Activated CD8-positive, alpha-beta memory T cell treated with anti-CD3 and anti-CD28 coated beads, Interleukin-2, amount 10 ng/mL, durations not matched to agents 7 days and 5 days (primary cell): ENCODE measurements around the gene VMP1. TPM values are rescaled to one million over a fixed set of nuclear protein-coding genes. Genes with fewer than 3 reads are reported as not detected.
A peak's percentile ranks its signal among the peaks of the same experiment; 100 is the strongest.
"Not testable (repeated sequence)": the region's sequence is repeated elsewhere in the genome, so short reads cannot be mapped to it uniquely, and the experiment has no call there.

Experiments used
- ATAC-seq: fragments of 150-1000 bp; cut with Tn5 transposase; one replicate; pipeline ENCODE4 v1.10.0; 2021; ENCODE audit warnings: moderate library complexity
- CTCF ChIA-PET: fragments of 350-600 bp; sonication (Branson Sonifier 250); formaldehyde crosslinking; loops from one replicate; lab custom pipeline; 2021; ENCODE audit warnings: antibody characterized with exemption; lab: Charles Lee
- DNase-seq: peaks from one replicate; pipeline ENCODE4 v3.0.0-alpha.2; 2020
- H3K27ac Mint-ChIP-seq: one replicate; pipeline ENCODE4 v1.8.0; 2021; ENCODE audit warnings: mild to moderate bottlenecking, mixed read lengths
- H3K27me3 Mint-ChIP-seq: one replicate; pipeline ENCODE4 v1.8.0; 2021; ENCODE audit warnings: mixed read lengths
- H3K36me3 Mint-ChIP-seq: one replicate; pipeline ENCODE4 v1.8.0; 2021; ENCODE audit warnings: mild to moderate bottlenecking, mixed read lengths
- H3K4me1 Mint-ChIP-seq: one replicate; pipeline ENCODE4 v1.8.0; 2021; ENCODE audit warnings: mixed read lengths
- H3K4me3 Mint-ChIP-seq: one replicate; pipeline ENCODE4 v1.8.0; 2021; ENCODE audit warnings: mild to moderate bottlenecking, moderate library complexity, mixed read lengths
- H3K9me3 Mint-ChIP-seq: one replicate; pipeline ENCODE4 v1.8.0; 2022; ENCODE audit warnings: low read depth, mixed read lengths
- total RNA-seq, 2 experiments: library from RNA; stranded (reverse); gene quantifications; one replicate each; pipeline ENCODE4 v1.2.3, GENCODE V29; 2021

Gene VMP1
- total RNA-seq, 2 experiments from 2014 or later = 279 to 396 TPM

GRCh38 chr17:59791603-59792457 is 84.4 kb downstream of the VMP1 start:
- Mint-ChIP-seq H3K27me3 (no peaks in the 10 kb centered on the region), H3K9me3 (no peaks in the 10 kb centered on the region), H3K36me3 (peaks cover 31% of the 10 kb centered on the region), H3K4me3 (no peak overlapping the region), H3K27ac (peak overlapping the region; percentile 32), H3K4me1 (peaks cover 45% of the 10 kb centered on the region)
- ATAC-seq = no peak
- DNase-seq = no peak
- CTCF ChIA-PET = interaction anchor here (0.6 to 1.3 kb wide), 2 partner anchors 26 to 30 kb away, joined by 3 to 4 read pairs; no protein-coding TSS in a partner anchor

GRCh38 chr17:59792458-59792823 is 85.0 kb downstream of the VMP1 start:
- not testable (repeated sequence) for ATAC-seq, DNase-seq, H3K9me3 Mint-ChIP-seq, H3K4me3 Mint-ChIP-seq, H3K27ac Mint-ChIP-seq, H3K27me3 Mint-ChIP-seq
- CTCF ChIA-PET = interaction anchor here (0.6 kb wide), 1 partner anchor 25 kb away, joined by 4 read pairs; no protein-coding TSS in a partner anchor
- peaks cover 32% of the 10 kb centered on the region for H3K36me3 Mint-ChIP-seq
- peaks cover 43% of the 10 kb centered on the region for H3K4me1 Mint-ChIP-seq

- Mint-ChIP-seq H3K4me3 (no peak overlapping the region), H3K9me3 (no peaks in the 10 kb centered on the region), H3K27me3 (no peaks in the 10 kb centered on the region), H3K27ac (no peak overlapping the region), H3K36me3 (peaks cover 36% of the 10 kb centered on the region), H3K4me1 (peaks cover 47% of the 10 kb centered on the region)
- ATAC-seq (no peak), DNase-seq (no peak)
- CTCF ChIA-PET = interaction anchor here (1.0 kb wide), 1 partner anchor 9 kb away, joined by 3 read pairs; no protein-coding TSS in a partner anchor
Observed at GRCh38 chr17:59793205-59793604, 85.8 kb downstream of the VMP1 start.

GRCh38 chr17:59796138-59796537 is 88.7 kb downstream of the VMP1 start:
- CTCF ChIA-PET = interaction anchor here (1.1 kb wide), 1 partner anchor 11 kb away, joined by 3 read pairs; no protein-coding TSS in a partner anchor
- H3K9me3 Mint-ChIP-seq = no peaks in the 10 kb centered on the region

GRCh38 chr17:59796785-59797205 is 89.3 kb downstream of the VMP1 start:
- H3K4me1 Mint-ChIP-seq = peaks cover 33% of the 10 kb centered on the region
- DNase-seq (no peak), ATAC-seq (no peak)
- no peak overlapping the region for H3K4me3 Mint-ChIP-seq
- no peaks in the 10 kb centered on the region for H3K9me3 Mint-ChIP-seq
- peaks cover 30% of the 10 kb centered on the region for H3K36me3 Mint-ChIP-seq
- CTCF ChIA-PET = interaction anchor here (1.1 kb wide), 1 partner anchor 11 kb away, joined by 3 read pairs; no protein-coding TSS in a partner anchor
- H3K27me3 Mint-ChIP-seq = no peaks in the 10 kb centered on the region
- H3K27ac Mint-ChIP-seq = no peak overlapping the region

More at GRCh38 chr17:59796138-59796537, 88.7 kb downstream of the VMP1 start:
- no peak for ATAC-seq
- Mint-ChIP-seq H3K27me3 (no peaks in the 10 kb centered on the region), H3K36me3 (peaks cover 32% of the 10 kb centered on the region), H3K27ac (peak overlapping the region; percentile 4), H3K4me3 (no peak overlapping the region), H3K4me1 (peaks cover 36% of the 10 kb centered on the region)
- DNase-seq = no peak

- no peaks in the 10 kb centered on the region for H3K27me3 Mint-ChIP-seq
- CTCF ChIA-PET = interaction anchor here (0.7 to 1.2 kb wide), 3 partner anchors 10 to 46 kb away, joined by 3 read pairs; no protein-coding TSS in a partner anchor
- H3K4me3 Mint-ChIP-seq = peak overlapping the region; percentile 20
Observed at GRCh38 chr17:59798111-59798510, 90.7 kb downstream of the VMP1 start.

GRCh38 chr17:59800530-59800942 is 93.1 kb downstream of the VMP1 start:
- H3K27ac Mint-ChIP-seq = no peak overlapping the region
- H3K4me1 Mint-ChIP-seq = peaks cover 34% of the 10 kb centered on the region
- H3K27me3 Mint-ChIP-seq = no peaks in the 10 kb centered on the region
- CTCF ChIA-PET = no interaction called here
- peaks cover 18% of the 10 kb centered on the region for H3K36me3 Mint-ChIP-seq
- peak; percentile 31 for ATAC-seq
- no peaks in the 10 kb centered on the region for H3K9me3 Mint-ChIP-seq
- H3K4me3 Mint-ChIP-seq = no peak overlapping the region
- DNase-seq = no peak

More at GRCh38 chr17:59798111-59798510, 90.7 kb downstream of the VMP1 start:
- Mint-ChIP-seq H3K36me3 (peaks cover 24% of the 10 kb centered on the region), H3K27ac (peak overlapping the region; percentile 56), H3K9me3 (no peaks in the 10 kb centered on the region), H3K4me1 (peaks cover 32% of the 10 kb centered on the region)
- ATAC-seq = peak; percentile 16
- DNase-seq = no peak

GRCh38 chr17:59802160-59802559 is 94.7 kb downstream of the VMP1 start:
- H3K27ac Mint-ChIP-seq = no peak overlapping the region
- CTCF ChIA-PET = interaction anchor here (0.6 to 1.0 kb wide), 2 partner anchors 9 to 48 kb away, joined by 3 read pairs; no protein-coding TSS in a partner anchor
- no peaks in the 10 kb centered on the region for H3K9me3 Mint-ChIP-seq
- H3K4me3 Mint-ChIP-seq = no peak overlapping the region
- H3K4me1 Mint-ChIP-seq = peaks cover 27% of the 10 kb centered on the region
- peaks cover 11% of the 10 kb centered on the region for H3K36me3 Mint-ChIP-seq
- DNase-seq (no peak), ATAC-seq (no peak)
- no peaks in the 10 kb centered on the region for H3K27me3 Mint-ChIP-seq

GRCh38 chr17:59804901-59805465 is 97.5 kb downstream of the VMP1 start:
- no peak overlapping the region for H3K4me3 Mint-ChIP-seq
- ATAC-seq (no peak), DNase-seq (no peak)
- H3K27me3 Mint-ChIP-seq = no peaks in the 10 kb centered on the region
- CTCF ChIA-PET = interaction anchor here (0.8 to 1.0 kb wide), 2 partner anchors 13 to 42 kb away, joined by 3 to 7 read pairs; no protein-coding TSS in a partner anchor
- no peak overlapping the region for H3K27ac Mint-ChIP-seq
- H3K36me3 Mint-ChIP-seq = peaks cover 16% of the 10 kb centered on the region
- H3K9me3 Mint-ChIP-seq = no peaks in the 10 kb centered on the region
- peaks cover 17% of the 10 kb centered on the region for H3K4me1 Mint-ChIP-seq

GRCh38 chr17:59806322-59806721 is 98.9 kb downstream of the VMP1 start:
- peaks cover 19% of the 10 kb centered on the region for H3K36me3 Mint-ChIP-seq
- not testable (repeated sequence) for ATAC-seq, DNase-seq, H3K4me3 Mint-ChIP-seq, H3K27me3 Mint-ChIP-seq, H3K9me3 Mint-ChIP-seq, H3K27ac Mint-ChIP-seq
- CTCF ChIA-PET = interaction anchor here (1.0 to 1.3 kb wide), 3 partner anchors 18 to 25 kb away, joined by 3 to 6 read pairs (median 3); no protein-coding TSS in a partner anchor
- peaks cover 20% of the 10 kb centered on the region for H3K4me1 Mint-ChIP-seq

GRCh38 chr17:59807892-59808509 is 100.5 kb downstream of the VMP1 start:
- H3K27ac Mint-ChIP-seq = no peak overlapping the region
- CTCF ChIA-PET = interaction anchor here (0.8 to 1.4 kb wide), 3 partner anchors 10 to 599 kb away, joined by 3 read pairs; no protein-coding TSS in a partner anchor
- no peaks in the 10 kb centered on the region for H3K9me3 Mint-ChIP-seq
- H3K36me3 Mint-ChIP-seq = peaks cover 34% of the 10 kb centered on the region
- H3K4me1 Mint-ChIP-seq = peaks cover 35% of the 10 kb centered on the region
- ATAC-seq (no peak), DNase-seq (no peak)
- no peaks in the 10 kb centered on the region for H3K27me3 Mint-ChIP-seq
- no peak overlapping the region for H3K4me3 Mint-ChIP-seq

GRCh38 chr17:59810894-59811153 is 103.4 kb downstream of the VMP1 start:
- no peak for ATAC-seq
- H3K4me3 Mint-ChIP-seq = no peak overlapping the region
- H3K27me3 Mint-ChIP-seq = no peaks in the 10 kb centered on the region

GRCh38 chr17:59811209-59811608 is 103.8 kb downstream of the VMP1 start:
- ATAC-seq = no peak
- Mint-ChIP-seq H3K27ac (no peak overlapping the region), H3K27me3 (no peaks in the 10 kb centered on the region), H3K4me3 (no peak overlapping the region), H3K9me3 (no peaks in the 10 kb centered on the region), H3K36me3 (peaks cover 45% of the 10 kb centered on the region), H3K4me1 (peaks cover 40% of the 10 kb centered on the region)
- CTCF ChIA-PET = interaction anchor here (1.5 kb wide), 1 partner anchor 17 kb away, joined by 5 read pairs; no protein-coding TSS in a partner anchor
- DNase-seq = no peak

More at GRCh38 chr17:59810894-59811153, 103.4 kb downstream of the VMP1 start:
- Mint-ChIP-seq H3K4me1 (peaks cover 37% of the 10 kb centered on the region), H3K36me3 (peaks cover 42% of the 10 kb centered on the region), H3K27ac (no peak overlapping the region), H3K9me3 (no peaks in the 10 kb centered on the region)
- CTCF ChIA-PET = interaction anchor here (1.5 kb wide), 1 partner anchor 17 kb away, joined by 5 read pairs; no protein-coding TSS in a partner anchor
- no peak for DNase-seq
